ENCODE measurements around the gene SAP30. TPM values are rescaled to one million over a fixed set of nuclear protein-coding genes. Genes with fewer than 3 reads are reported as not detected.

SAP30 gene
- total RNA-seq, 1 donor from 2014 or later, result 8.8 TPM

- no peak overlapping the region for H3K4me3 Mint-ChIP-seq (ENCODE audit: unreplicated experiment)
- H3K9me3 Mint-ChIP-seq (ENCODE audit: unreplicated experiment), result no peaks in the 10 kb centered on the region
- H3K27me3 Mint-ChIP-seq (ENCODE audit: low read depth, unreplicated experiment), result no peaks in the 10 kb centered on the region
- no peak overlapping the region for H3K4me3 ChIP-seq (ENCODE audit: insufficient read depth, low read depth, low read length)
- H3K27ac Mint-ChIP-seq (ENCODE audit: unreplicated experiment), result no peak overlapping the region
- H3K9ac ChIP-seq (ENCODE audit: low read length), result no peak overlapping the region
- no peak overlapping the region for H3K27ac ChIP-seq (ENCODE audit: low read depth, low read length)
- no peak for TF ChIP-seq EZH2 (IDR thresholded peaks at IDR 0.05; ENCODE audit: insufficient read depth, low read length)
- no peak for TF ChIP-seq CTCF (IDR thresholded peaks at IDR 0.05; ENCODE audit: insufficient read depth, low read depth, low read length)
- no peaks in the 10 kb centered on the region for H3K79me2 ChIP-seq (ENCODE audit: insufficient read depth, low read length)
- no peak for DNase-seq (ENCODE audit: low read depth)
- no peaks in the 10 kb centered on the region for H3K4me1 ChIP-seq (ENCODE audit: insufficient read depth, low read length)
- no peak for FAIRE-seq
- H3K36me3 ChIP-seq (ENCODE audit: insufficient read depth, low read length), result no peaks in the 10 kb centered on the region
- H3K27me3 ChIP-seq (ENCODE audit: insufficient read depth, low read length), result no peaks in the 10 kb centered on the region
- H3K9me3 ChIP-seq (ENCODE audit: insufficient read depth, low read depth, low read length), result no peaks in the 10 kb centered on the region
- no peaks in the 10 kb centered on the region for H3K36me3 Mint-ChIP-seq (ENCODE audit: low read depth, unreplicated experiment)
- no peaks in the 10 kb centered on the region for H4K20me1 ChIP-seq (ENCODE audit: insufficient read depth, low read length)
- no peak overlapping the region for H3K4me2 ChIP-seq (ENCODE audit: low read length)
- no peaks in the 10 kb centered on the region for H3K4me1 Mint-ChIP-seq (ENCODE audit: low read depth, unreplicated experiment)
- no peak overlapping the region for H2AFZ ChIP-seq (ENCODE audit: low read depth, low read length)
These were observed 47.1 kb downstream of the SAP30 start for GRCh38 chr4:173417833-173418232.

- Histone ChIP-seq H3K79me2 (ENCODE audit: insufficient read depth, low read length) (no peaks in the 10 kb centered on the region), H3K9me3 (ENCODE audit: insufficient read depth, low read depth, low read length) (no peaks in the 10 kb centered on the region), H3K36me3 (ENCODE audit: insufficient read depth, low read length) (no peaks in the 10 kb centered on the region), H2AFZ (ENCODE audit: low read depth, low read length) (no peak overlapping the region), H3K4me2 (ENCODE audit: low read length) (no peak overlapping the region), H3K4me3 (ENCODE audit: insufficient read depth, low read depth, low read length) (no peak overlapping the region), H3K4me1 (ENCODE audit: insufficient read depth, low read length) (no peaks in the 10 kb centered on the region), H3K27ac (ENCODE audit: low read depth, low read length) (no peak overlapping the region), H3K9ac (ENCODE audit: low read length) (no peak overlapping the region), H4K20me1 (ENCODE audit: insufficient read depth, low read length) (no peaks in the 10 kb centered on the region), H3K27me3 (ENCODE audit: insufficient read depth, low read length) (no peaks in the 10 kb centered on the region)
- no peak overlapping the region for H3K4me3 Mint-ChIP-seq (ENCODE audit: unreplicated experiment)
- H3K36me3 Mint-ChIP-seq (ENCODE audit: low read depth, unreplicated experiment), result peaks cover under 1% of the 10 kb centered on the region
- DNase-seq (ENCODE audit: low read depth) (no peak), FAIRE-seq (no peak)
- H3K9me3 Mint-ChIP-seq (ENCODE audit: unreplicated experiment), result no peaks in the 10 kb centered on the region
- H3K4me1 Mint-ChIP-seq (ENCODE audit: low read depth, unreplicated experiment), result no peaks in the 10 kb centered on the region
- no peaks in the 10 kb centered on the region for H3K27me3 Mint-ChIP-seq (ENCODE audit: low read depth, unreplicated experiment)
- no peak overlapping the region for H3K27ac Mint-ChIP-seq (ENCODE audit: unreplicated experiment)
- TF ChIP-seq EZH2 (IDR thresholded peaks at IDR 0.05; ENCODE audit: insufficient read depth, low read length) (no peak), CTCF (IDR thresholded peaks at IDR 0.05; ENCODE audit: insufficient read depth, low read depth, low read length) (no peak)
These were observed 47.9 kb downstream of the SAP30 start for GRCh38 chr4:173418639-173419038.

GRCh38 chr4:173420324-173420752 is 49.6 kb downstream of the SAP30 start:
- Histone ChIP-seq H3K27me3 (ENCODE audit: insufficient read depth, low read length) (no peaks in the 10 kb centered on the region), H2AFZ (ENCODE audit: low read depth, low read length) (no peak overlapping the region), H3K79me2 (ENCODE audit: insufficient read depth, low read length) (no peaks in the 10 kb centered on the region), H3K27ac (ENCODE audit: low read depth, low read length) (no peak overlapping the region), H3K9ac (ENCODE audit: low read length) (no peak overlapping the region), H3K4me1 (ENCODE audit: insufficient read depth, low read length) (peaks cover 6% of the 10 kb centered on the region), H4K20me1 (ENCODE audit: insufficient read depth, low read length) (no peaks in the 10 kb centered on the region), H3K4me2 (ENCODE audit: low read length) (peak overlapping the region; percentile 35), H3K9me3 (ENCODE audit: insufficient read depth, low read depth, low read length) (no peaks in the 10 kb centered on the region), H3K36me3 (ENCODE audit: insufficient read depth, low read length) (no peaks in the 10 kb centered on the region), H3K4me3 (ENCODE audit: insufficient read depth, low read depth, low read length) (no peak overlapping the region)
- DNase-seq (ENCODE audit: low read depth) (no peak), FAIRE-seq (no peak)
- Mint-ChIP-seq H3K27ac (ENCODE audit: unreplicated experiment) (no peak overlapping the region), H3K4me3 (ENCODE audit: unreplicated experiment) (no peak overlapping the region), H3K36me3 (ENCODE audit: low read depth, unreplicated experiment) (peaks cover 1% of the 10 kb centered on the region), H3K4me1 (ENCODE audit: low read depth, unreplicated experiment) (peaks cover 6% of the 10 kb centered on the region), H3K9me3 (ENCODE audit: unreplicated experiment) (no peaks in the 10 kb centered on the region), H3K27me3 (ENCODE audit: low read depth, unreplicated experiment) (no peaks in the 10 kb centered on the region)
- TF ChIP-seq CTCF (IDR thresholded peaks at IDR 0.05; ENCODE audit: insufficient read depth, low read depth, low read length) (peak; percentile 61), EZH2 (IDR thresholded peaks at IDR 0.05; ENCODE audit: insufficient read depth, low read length) (no peak)

Data from astrocyte (in vitro differentiated cells and primary cell).